Measurements from ENCODE around the gene SERPINA3. TPM values are rescaled to one million over a fixed set of nuclear protein-coding genes. Genes with fewer than 3 reads are reported as not detected.

SERPINA3 gene
- total RNA-seq, 2 experiments from 2014 or later, result not detected

GRCh38 chr14:94654071-94654861 is 42.1 kb downstream of the SERPINA3 start:
- no peak overlapping the region for H3K27ac Mint-ChIP-seq
- ChIA-PET POLR2A (no interaction called here), CTCF (interaction anchor here (1.2 kb wide), 1 partner anchor 21 kb away, joined by 3 read pairs; no protein-coding TSS in a partner anchor)
- H3K9me3 Mint-ChIP-seq, result no peaks in the 10 kb centered on the region
- intact Hi-C loops (cut with micrococcal nuclease), result no loop called here
- no peak overlapping the region for H3K4me3 Mint-ChIP-seq
- H3K4me1 Mint-ChIP-seq (ENCODE audit: low read depth), result no peaks in the 10 kb centered on the region
- TF ChIP-seq CTCF (IDR thresholded peaks at IDR 0.05), result no peak
- DNase-seq (no peak), ATAC-seq (no peak)
- no peaks in the 10 kb centered on the region for H3K36me3 Mint-ChIP-seq (ENCODE audit: low read depth)
- H3K27me3 Mint-ChIP-seq, result no peaks in the 10 kb centered on the region

GRCh38 chr14:94655169-94655710 is 43.0 kb downstream of the SERPINA3 start:
- DNase-seq (no peak), ATAC-seq (no peak)
- TF ChIP-seq CTCF (IDR thresholded peaks at IDR 0.05), result no peak
- Mint-ChIP-seq H3K27ac (no peak overlapping the region), H3K9me3 (no peaks in the 10 kb centered on the region), H3K4me1 (ENCODE audit: low read depth) (no peaks in the 10 kb centered on the region), H3K4me3 (no peak overlapping the region), H3K27me3 (peaks cover 6% of the 10 kb centered on the region), H3K36me3 (ENCODE audit: low read depth) (no peaks in the 10 kb centered on the region)
- CTCF ChIA-PET, result interaction anchor here (1.2 kb wide), 1 partner anchor 22 kb away, joined by 3 read pairs; no protein-coding TSS in a partner anchor
- POLR2A ChIA-PET, result no interaction called here
- intact Hi-C loops (cut with micrococcal nuclease), result no loop called here

- no peaks in the 10 kb centered on the region for H3K36me3 Mint-ChIP-seq (ENCODE audit: low read depth)
- POLR2A ChIA-PET, result no interaction called here
- CTCF ChIA-PET, result no interaction called here
- ATAC-seq, result no peak
- H3K4me1 Mint-ChIP-seq (ENCODE audit: low read depth), result no peaks in the 10 kb centered on the region
- intact Hi-C loops (cut with micrococcal nuclease), result no loop called here
- DNase-seq, result no peak
- no peak overlapping the region for H3K4me3 Mint-ChIP-seq
- no peak overlapping the region for H3K27ac Mint-ChIP-seq
- no peaks in the 10 kb centered on the region for H3K9me3 Mint-ChIP-seq
- no peak for TF ChIP-seq CTCF (IDR thresholded peaks at IDR 0.05)
- H3K27me3 Mint-ChIP-seq, result peaks cover 7% of the 10 kb centered on the region
Observed at GRCh38 chr14:94656043-94656442, 43.9 kb downstream of the SERPINA3 start.

GRCh38 chr14:94659256-94659655 is 47.1 kb downstream of the SERPINA3 start:
- Mint-ChIP-seq H3K9me3 (no peaks in the 10 kb centered on the region), H3K36me3 (ENCODE audit: low read depth) (no peaks in the 10 kb centered on the region), H3K4me1 (ENCODE audit: low read depth) (no peaks in the 10 kb centered on the region), H3K27me3 (peaks cover 12% of the 10 kb centered on the region), H3K4me3 (no peak overlapping the region), H3K27ac (no peak overlapping the region)
- ChIA-PET POLR2A (no interaction called here), CTCF (no interaction called here)
- intact Hi-C loops (cut with micrococcal nuclease), result no loop called here
- no peak for DNase-seq
- TF ChIP-seq CTCF (IDR thresholded peaks at IDR 0.05), result no peak
- ATAC-seq, result no peak

- intact Hi-C loops (cut with micrococcal nuclease), result no loop called here
- H3K4me1 Mint-ChIP-seq (ENCODE audit: low read depth), result no peaks in the 10 kb centered on the region
- POLR2A ChIA-PET, result no interaction called here
- no peak for TF ChIP-seq CTCF (IDR thresholded peaks at IDR 0.05)
- no peaks in the 10 kb centered on the region for H3K9me3 Mint-ChIP-seq
- peaks cover 13% of the 10 kb centered on the region for H3K27me3 Mint-ChIP-seq
- H3K4me3 Mint-ChIP-seq, result no peak overlapping the region
- H3K36me3 Mint-ChIP-seq (ENCODE audit: low read depth), result no peaks in the 10 kb centered on the region
- ATAC-seq (no peak), DNase-seq (no peak)
- CTCF ChIA-PET, result no interaction called here
- no peak overlapping the region for H3K27ac Mint-ChIP-seq
Observed at GRCh38 chr14:94659901-94660300, 47.7 kb downstream of the SERPINA3 start.
